Ascending aorta (tissue), 2 donors: Measurements from ENCODE around the gene VASH2. TPM values are rescaled to one million over a fixed set of nuclear protein-coding genes. Genes with fewer than 3 reads are reported as not detected.

Experiments
- DNase-seq, 2 donors: peaks; one replicate each; pipeline ENCODE4 v3.0.0-alpha.2; 2019; ENCODE audit warnings: low spot score in 2 of 2
- H3K27ac ChIP-seq, 2 donors: fragments of 200-600 bp; sonication (generic); one replicate each; pipeline ENCODE4 v1.5.1; 2016 to 2017; ENCODE audit warnings: mild to moderate bottlenecking in 1 of 2
- H3K27me3 ChIP-seq: fragments of 200-600 bp; sonication (generic); one replicate; pipeline ENCODE4 v1.5.1; 2017
- H3K36me3 ChIP-seq, 2 donors: fragments of 200-600 bp; sonication (generic); one replicate each; pipeline ENCODE4 v1.5.1; 2016
- H3K4me1 ChIP-seq, 2 donors: fragments of 200-600 bp; sonication (generic); one replicate each; pipeline ENCODE4 v1.5.1; 2016 to 2017; ENCODE audit warnings: mild to moderate bottlenecking in 1 of 2
- H3K4me3 ChIP-seq, 2 donors: fragments of 200-600 bp; sonication (generic); one replicate each; pipeline ENCODE4 v1.5.1; 2016 to 2017; ENCODE audit warnings: mild to moderate bottlenecking in 1 of 2
- H3K9me3 ChIP-seq, 2 donors: fragments of 200-600 bp; sonication (generic); one replicate each; pipeline ENCODE4 v1.5.1; 2016
- intact Hi-C: fragments of 100-400 bp; cut with DNase I; formaldehyde crosslinking; loops from one replicate; pipeline ENCODE4 v1.15.1; 2023
- total RNA-seq: library from RNA; depleted of rRNA; stranded (reverse); fragments of >200 nt; gene quantifications from one replicate; pipeline ENCODE4 v1.1.0, GENCODE V29; 2016
- TF ChIP-seq, protein P1 (sequence below), 3 experiments: fragments of 200-600 bp in 2 of 3; fragments of 450-650 bp in 1 of 3; sonication (generic) in 2 of 3; IDR thresholded peaks; one replicate each; pipeline ENCODE4 v1.5.1; 2016 to 2019; ENCODE audit warnings: antibody characterized with exemption in 3 of 3, mild to moderate bottlenecking in 1 of 3, moderate library complexity in 1 of 3

The VASH2 gene
- total RNA-seq, 1 donor from 2014 or later = 0.11 TPM

DNA sequence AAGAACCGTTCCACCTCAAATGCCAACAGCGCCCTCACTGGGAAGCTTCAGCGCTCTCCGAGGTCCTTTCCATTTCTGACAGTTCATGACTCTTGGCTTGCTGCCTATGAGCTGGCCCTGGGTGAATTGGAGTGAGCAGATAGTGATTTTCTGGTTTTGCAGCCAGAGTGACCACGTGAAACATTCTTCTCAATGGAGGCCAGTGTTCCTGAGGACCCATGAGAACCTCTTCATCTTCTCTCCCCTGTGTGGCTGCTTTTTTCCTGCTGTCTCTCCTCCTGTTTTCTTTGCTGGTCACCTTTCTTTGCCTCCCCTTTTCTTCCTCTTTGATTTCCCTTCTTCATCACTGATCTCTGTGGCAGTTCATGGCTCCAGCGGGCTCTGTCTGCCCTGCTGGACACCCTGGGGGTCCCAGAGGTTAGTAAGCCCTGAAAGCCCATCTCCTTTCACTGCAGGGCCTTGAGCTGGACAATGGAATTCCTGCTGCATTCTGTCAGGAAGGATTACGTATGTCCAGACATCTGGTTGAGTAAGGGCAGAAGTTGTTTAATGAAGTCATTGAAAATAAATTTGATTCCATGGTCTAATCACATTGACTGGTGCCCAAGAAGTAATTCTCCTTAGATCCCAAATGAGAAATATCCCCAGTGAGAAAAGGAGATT lies 29.9 kb downstream of the VASH2 start:
- H3K27ac ChIP-seq = peak overlapping the region in 1 of 2 donors; percentile 55
- H3K27me3 ChIP-seq = no peaks in the 10 kb centered on the region
- DNase-seq = no peak
- intact Hi-C loops = no loop called here
- H3K4me1 ChIP-seq = peaks cover 3 to 14% of the 10 kb centered on the region in 2 donors
- no peak overlapping the region for H3K4me3 ChIP-seq
- no peaks in the 10 kb centered on the region for H3K9me3 ChIP-seq
- TF ChIP-seq, protein P1, sequence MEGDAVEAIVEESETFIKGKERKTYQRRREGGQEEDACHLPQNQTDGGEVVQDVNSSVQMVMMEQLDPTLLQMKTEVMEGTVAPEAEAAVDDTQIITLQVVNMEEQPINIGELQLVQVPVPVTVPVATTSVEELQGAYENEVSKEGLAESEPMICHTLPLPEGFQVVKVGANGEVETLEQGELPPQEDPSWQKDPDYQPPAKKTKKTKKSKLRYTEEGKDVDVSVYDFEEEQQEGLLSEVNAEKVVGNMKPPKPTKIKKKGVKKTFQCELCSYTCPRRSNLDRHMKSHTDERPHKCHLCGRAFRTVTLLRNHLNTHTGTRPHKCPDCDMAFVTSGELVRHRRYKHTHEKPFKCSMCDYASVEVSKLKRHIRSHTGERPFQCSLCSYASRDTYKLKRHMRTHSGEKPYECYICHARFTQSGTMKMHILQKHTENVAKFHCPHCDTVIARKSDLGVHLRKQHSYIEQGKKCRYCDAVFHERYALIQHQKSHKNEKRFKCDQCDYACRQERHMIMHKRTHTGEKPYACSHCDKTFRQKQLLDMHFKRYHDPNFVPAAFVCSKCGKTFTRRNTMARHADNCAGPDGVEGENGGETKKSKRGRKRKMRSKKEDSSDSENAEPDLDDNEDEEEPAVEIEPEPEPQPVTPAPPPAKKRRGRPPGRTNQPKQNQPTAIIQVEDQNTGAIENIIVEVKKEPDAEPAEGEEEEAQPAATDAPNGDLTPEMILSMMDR (IDR thresholded peaks at IDR 0.05) = no peak
- no peaks in the 10 kb centered on the region for H3K36me3 ChIP-seq

- TF ChIP-seq, protein P1 (IDR thresholded peaks at IDR 0.05) = no peak
- Histone ChIP-seq H3K4me1 (peaks cover 3 to 14% of the 10 kb centered on the region in 2 donors), H3K27ac (peak overlapping the region; percentile 17 to 55), H3K27me3 (no peaks in the 10 kb centered on the region), H3K4me3 (no peak overlapping the region), H3K36me3 (no peaks in the 10 kb centered on the region), H3K9me3 (no peaks in the 10 kb centered on the region)
- no peak for DNase-seq
- intact Hi-C loops = no loop called here
These were observed 30.7 kb downstream of the VASH2 start for GRCh38 chr1:212981025-212981495.

- Histone ChIP-seq H3K36me3 (no peaks in the 10 kb centered on the region), H3K4me3 (no peak overlapping the region), H3K27ac (peak overlapping the region; percentile 17 to 55), H3K9me3 (no peaks in the 10 kb centered on the region), H3K27me3 (no peaks in the 10 kb centered on the region), H3K4me1 (peaks cover 3 to 14% of the 10 kb centered on the region in 2 donors)
- no peak for DNase-seq
- TF ChIP-seq, protein P1 (IDR thresholded peaks at IDR 0.05) = no peak
- intact Hi-C loops = no loop called here
These were observed 31.4 kb downstream of the VASH2 start for GRCh38 chr1:212981571-212982328.

- H3K27ac ChIP-seq = peak overlapping the region; percentile 17 to 55
- intact Hi-C loops = no loop called here
- DNase-seq = no peak
These were observed 32.2 kb downstream of the VASH2 start for GRCh38 chr1:212982430-212983152.

GRCh38 chr1:212983482-212983881 lies 33.1 kb downstream of the VASH2 start:
- Histone ChIP-seq H3K4me1 (peaks cover 3 to 14% of the 10 kb centered on the region in 2 donors), H3K27ac (no peak overlapping the region), H3K9me3 (no peaks in the 10 kb centered on the region), H3K36me3 (no peaks in the 10 kb centered on the region), H3K27me3 (no peaks in the 10 kb centered on the region), H3K4me3 (no peak overlapping the region)
- no peak for DNase-seq
- TF ChIP-seq, protein P1 (IDR thresholded peaks at IDR 0.05) = no peak
- intact Hi-C loops = no loop called here

More at GRCh38 chr1:212982430-212983152, 32.2 kb downstream of the VASH2 start:
- Histone ChIP-seq H3K36me3 (no peaks in the 10 kb centered on the region), H3K4me1 (peaks cover 3 to 14% of the 10 kb centered on the region in 2 donors), H3K4me3 (no peak overlapping the region), H3K27me3 (no peaks in the 10 kb centered on the region), H3K9me3 (no peaks in the 10 kb centered on the region)
- TF ChIP-seq, protein P1 (IDR thresholded peaks at IDR 0.05) = no peak
